ENCODE data around the gene PRPH. TPM values are rescaled to one million over a fixed set of nuclear protein-coding genes. Genes with fewer than 3 reads are reported as not detected.
A peak's percentile ranks its signal among the peaks of the same experiment; 100 is the strongest.

The PRPH gene
- polyA plus RNA-seq, 1 experiment, result not detected

- TF ChIP-seq, protein P1, sequence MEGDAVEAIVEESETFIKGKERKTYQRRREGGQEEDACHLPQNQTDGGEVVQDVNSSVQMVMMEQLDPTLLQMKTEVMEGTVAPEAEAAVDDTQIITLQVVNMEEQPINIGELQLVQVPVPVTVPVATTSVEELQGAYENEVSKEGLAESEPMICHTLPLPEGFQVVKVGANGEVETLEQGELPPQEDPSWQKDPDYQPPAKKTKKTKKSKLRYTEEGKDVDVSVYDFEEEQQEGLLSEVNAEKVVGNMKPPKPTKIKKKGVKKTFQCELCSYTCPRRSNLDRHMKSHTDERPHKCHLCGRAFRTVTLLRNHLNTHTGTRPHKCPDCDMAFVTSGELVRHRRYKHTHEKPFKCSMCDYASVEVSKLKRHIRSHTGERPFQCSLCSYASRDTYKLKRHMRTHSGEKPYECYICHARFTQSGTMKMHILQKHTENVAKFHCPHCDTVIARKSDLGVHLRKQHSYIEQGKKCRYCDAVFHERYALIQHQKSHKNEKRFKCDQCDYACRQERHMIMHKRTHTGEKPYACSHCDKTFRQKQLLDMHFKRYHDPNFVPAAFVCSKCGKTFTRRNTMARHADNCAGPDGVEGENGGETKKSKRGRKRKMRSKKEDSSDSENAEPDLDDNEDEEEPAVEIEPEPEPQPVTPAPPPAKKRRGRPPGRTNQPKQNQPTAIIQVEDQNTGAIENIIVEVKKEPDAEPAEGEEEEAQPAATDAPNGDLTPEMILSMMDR (IDR thresholded peaks at IDR 0.05; ENCODE audit: insufficient read depth, low read depth, low read length), result no peak
- H3K27me3 ChIP-seq (ENCODE audit: control insufficient read depth, insufficient read depth, low read length), result peaks cover 48% of the 10 kb centered on the region
- ChIA-PET CTCF (interaction anchor here (0.8 to 11.5 kb wide), 14 partner anchors 7 to 60 kb away, joined by 3 to 94 read pairs (median 6); partner anchors contain the start of gene TROAP), POLR2A (no interaction called here)
- no peak for DNase-seq (ENCODE audit: low read depth)
- no peaks in the 10 kb centered on the region for H3K36me3 ChIP-seq (ENCODE audit: control insufficient read depth, insufficient read depth, low read length)
- no peak overlapping the region for H3K4me3 ChIP-seq (ENCODE audit: low read depth, low read length)
These were observed 2.7 kb downstream of the PRPH start for GRCh38 chr12:49297695-49298060.

GRCh38 chr12:49298160-49298559 lies 3.2 kb downstream of the PRPH start:
- Histone ChIP-seq H3K36me3 (ENCODE audit: control insufficient read depth, insufficient read depth, low read length) (no peaks in the 10 kb centered on the region), H3K27me3 (ENCODE audit: control insufficient read depth, insufficient read depth, low read length) (peaks cover 48% of the 10 kb centered on the region), H3K4me3 (ENCODE audit: low read depth, low read length) (no peak overlapping the region)
- CTCF ChIA-PET, result interaction anchor here (1.2 to 11.5 kb wide), 3 partner anchors 11 to 45 kb away, joined by 4 to 94 read pairs (median 7); no protein-coding TSS in a partner anchor
- POLR2A ChIA-PET, result no interaction called here
- DNase-seq (ENCODE audit: low read depth), result no peak
- TF ChIP-seq, protein P1 (IDR thresholded peaks at IDR 0.05; ENCODE audit: insufficient read depth, low read depth, low read length), result no peak

DNA sequence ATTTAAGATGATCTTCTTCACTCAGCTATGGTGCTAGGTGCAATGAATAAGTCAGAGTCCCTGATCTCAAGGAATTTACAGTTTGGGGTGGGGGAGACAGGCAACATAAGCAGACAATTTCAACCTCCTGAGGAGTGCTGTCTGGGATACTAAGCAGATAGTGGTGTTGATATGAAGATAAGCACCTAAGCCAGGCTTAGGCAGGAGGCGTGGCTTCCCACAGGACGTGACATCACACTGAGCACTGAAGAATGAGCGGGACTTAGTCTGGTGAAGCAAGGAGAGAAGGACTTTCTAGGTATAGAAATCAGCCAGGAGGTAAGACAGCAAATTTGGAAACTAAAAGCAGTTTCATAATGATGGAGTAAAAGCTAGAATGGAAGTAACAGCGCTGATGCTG lies 6.8 kb downstream of the PRPH start:
- CTCF ChIA-PET, result interaction anchor here (0.6 to 11.5 kb wide), 4 partner anchors 14 to 46 kb away, joined by 3 to 94 read pairs (median 3); no protein-coding TSS in a partner anchor
- H3K4me3 ChIP-seq (ENCODE audit: low read depth, low read length), result no peak overlapping the region

GRCh38 chr12:49304161-49304560 lies 9.2 kb downstream of the PRPH start:
- TF ChIP-seq, protein P1 (IDR thresholded peaks at IDR 0.05; ENCODE audit: insufficient read depth, low read depth, low read length), result no peak
- CTCF ChIA-PET, result interaction anchor here (1.0 to 11.5 kb wide), 7 partner anchors 9 to 54 kb away, joined by 3 to 94 read pairs (median 5); partner anchors contain the start of genes PRPH and TROAP
- POLR2A ChIA-PET, result no interaction called here

More for the DNA sequence above, 6.8 kb downstream of the PRPH start:
- Histone ChIP-seq H3K36me3 (ENCODE audit: control insufficient read depth, insufficient read depth, low read length) (no peaks in the 10 kb centered on the region), H3K27me3 (ENCODE audit: control insufficient read depth, insufficient read depth, low read length) (peaks cover 18% of the 10 kb centered on the region)
- TF ChIP-seq, protein P1 (IDR thresholded peaks at IDR 0.05; ENCODE audit: insufficient read depth, low read depth, low read length), result no peak
- no peak for DNase-seq (ENCODE audit: low read depth)
- POLR2A ChIA-PET, result no interaction called here

DNA sequence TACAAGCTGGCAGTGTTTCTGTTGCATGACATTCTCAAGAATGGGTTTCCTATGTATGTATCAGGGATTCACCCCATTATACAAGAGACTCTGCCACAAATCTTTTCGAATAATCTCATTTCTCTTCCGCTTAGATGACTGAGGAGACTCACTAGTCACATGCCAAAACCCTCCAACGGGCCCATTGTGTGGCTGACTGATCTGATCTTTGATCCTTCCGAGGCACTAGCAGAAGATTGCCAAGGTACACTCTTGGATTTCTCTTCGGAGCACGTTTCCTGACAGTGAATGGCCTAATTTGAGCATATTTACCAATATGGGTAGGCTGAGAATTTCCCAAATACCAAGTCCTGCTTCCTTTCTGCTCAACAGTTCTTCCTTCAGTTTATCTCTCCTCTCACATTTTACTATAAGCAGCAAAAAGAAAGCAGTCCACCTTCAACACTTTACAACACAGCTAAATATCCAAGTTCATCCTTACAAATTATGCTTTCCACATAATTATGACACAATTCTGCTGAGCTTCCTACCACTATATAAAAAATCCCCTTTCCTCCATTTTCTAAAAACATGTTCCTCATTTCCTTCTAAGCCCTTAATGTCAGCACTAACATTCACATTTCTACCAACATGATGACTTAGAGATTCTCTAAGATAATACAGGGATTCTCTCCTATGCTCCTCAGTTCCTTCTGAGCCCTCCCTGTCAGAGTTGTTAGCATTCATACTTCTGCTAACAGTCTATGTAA lies 11.0 kb downstream of the PRPH start:
- POLR2A ChIA-PET, result no interaction called here
- Histone ChIP-seq H3K27me3 (ENCODE audit: control insufficient read depth, insufficient read depth, low read length) (peaks cover 6% of the 10 kb centered on the region), H3K4me3 (ENCODE audit: low read depth, low read length) (no peak overlapping the region), H3K36me3 (ENCODE audit: control insufficient read depth, insufficient read depth, low read length) (no peaks in the 10 kb centered on the region)
- TF ChIP-seq, protein P1 (IDR thresholded peaks at IDR 0.05; ENCODE audit: insufficient read depth, low read depth, low read length), result no peak
- DNase-seq (ENCODE audit: low read depth), result no peak
- CTCF ChIA-PET, result interaction anchor here (3.6 kb wide), 1 partner anchor 11 kb away, joined by 26 read pairs; the partner anchor contains the start of gene PRPH

More at GRCh38 chr12:49304161-49304560, 9.2 kb downstream of the PRPH start:
- no peaks in the 10 kb centered on the region for H3K36me3 ChIP-seq (ENCODE audit: control insufficient read depth, insufficient read depth, low read length)
- H3K4me3 ChIP-seq (ENCODE audit: low read depth, low read length), result no peak overlapping the region
- DNase-seq (ENCODE audit: low read depth), result peak; percentile 39
- no peaks in the 10 kb centered on the region; the same call in 1 of the 2 replicates for H3K27me3 ChIP-seq (ENCODE audit: control insufficient read depth, insufficient read depth, low read length)
